Stimulated activated CD8-positive, alpha-beta memory T cell treated with anti-CD3 and anti-CD28 coated beads, Interleukin-4, amount 100 ng/mL, for 4 hours (primary cell): Measurements from ENCODE around the gene ZFY.
"Not testable (repeated sequence)": the region's sequence is repeated elsewhere in the genome, so short reads cannot be mapped to it uniquely, and the experiment has no call there.

Source experiments
- DNase-seq, 2 donors: peaks; one replicate each; pipeline ENCODE4 v3.0.0-alpha.2; 2020; ENCODE audit warnings: low read depth in 2 of 2, low spot score in 1 of 2

ZFY gene

DNA sequence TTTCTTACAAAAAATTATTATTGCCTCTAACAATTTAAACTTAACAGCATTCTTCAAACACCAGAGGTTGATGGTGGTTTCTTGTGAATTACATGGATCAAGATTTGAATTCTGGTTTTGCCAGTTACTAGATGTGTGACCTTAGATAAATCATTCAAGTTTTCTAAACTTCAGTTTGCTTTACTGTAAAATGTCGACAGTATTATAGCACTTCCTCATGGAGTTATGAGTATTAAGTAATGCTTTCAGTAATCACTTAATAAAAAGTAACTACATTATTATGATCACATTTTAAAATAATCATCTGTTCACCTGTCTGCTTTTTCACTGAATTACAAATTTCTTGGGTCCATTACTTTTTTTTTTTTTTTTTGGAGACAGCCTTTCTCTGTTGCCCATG, 37.5 kb downstream of the ZFY start:
- no peak for DNase-seq

DNA sequence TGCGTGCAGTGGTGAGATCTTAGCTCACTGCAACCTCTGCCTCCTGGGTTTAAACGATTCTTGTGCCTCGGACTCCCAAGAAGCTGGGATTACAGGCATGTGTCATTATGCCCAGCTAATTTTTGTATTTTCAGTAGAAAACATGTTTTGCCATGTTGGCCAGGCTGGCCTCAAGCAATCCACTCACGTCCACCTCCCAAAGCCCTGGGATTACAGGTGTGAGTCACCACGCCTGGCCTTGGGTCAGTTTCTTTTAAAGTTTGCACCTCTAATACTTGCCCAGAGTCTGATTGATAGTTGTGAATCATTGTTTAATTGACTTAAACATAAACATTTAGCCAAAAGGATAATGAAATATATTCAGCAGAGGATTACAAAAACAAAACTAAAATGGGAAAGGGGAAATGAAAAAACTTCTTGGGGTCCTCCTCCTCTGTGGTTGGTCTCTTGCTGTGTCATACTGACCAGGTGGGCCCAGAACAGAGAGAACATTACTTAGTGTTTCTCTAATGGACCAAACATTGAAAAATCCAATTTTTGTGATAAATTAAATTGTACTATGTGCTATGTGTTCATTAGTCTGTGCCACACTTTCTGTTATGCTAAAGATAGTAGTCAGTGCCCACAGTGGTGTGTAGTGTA, 38.0 kb downstream of the ZFY start:
- DNase-seq, result no peak

DNA sequence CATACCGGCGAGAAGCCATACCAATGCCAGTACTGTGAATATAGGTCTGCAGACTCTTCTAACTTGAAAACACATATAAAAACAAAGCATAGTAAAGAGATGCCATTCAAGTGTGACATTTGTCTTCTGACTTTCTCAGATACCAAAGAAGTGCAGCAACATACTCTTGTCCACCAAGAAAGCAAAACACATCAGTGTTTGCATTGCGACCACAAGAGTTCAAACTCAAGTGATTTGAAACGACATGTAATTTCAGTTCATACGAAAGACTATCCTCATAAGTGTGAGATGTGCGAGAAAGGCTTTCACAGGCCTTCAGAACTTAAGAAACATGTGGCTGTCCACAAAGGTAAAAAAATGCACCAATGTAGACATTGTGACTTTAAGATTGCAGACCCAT, 44.1 kb downstream of the ZFY start:
- no peak for DNase-seq

DNA sequence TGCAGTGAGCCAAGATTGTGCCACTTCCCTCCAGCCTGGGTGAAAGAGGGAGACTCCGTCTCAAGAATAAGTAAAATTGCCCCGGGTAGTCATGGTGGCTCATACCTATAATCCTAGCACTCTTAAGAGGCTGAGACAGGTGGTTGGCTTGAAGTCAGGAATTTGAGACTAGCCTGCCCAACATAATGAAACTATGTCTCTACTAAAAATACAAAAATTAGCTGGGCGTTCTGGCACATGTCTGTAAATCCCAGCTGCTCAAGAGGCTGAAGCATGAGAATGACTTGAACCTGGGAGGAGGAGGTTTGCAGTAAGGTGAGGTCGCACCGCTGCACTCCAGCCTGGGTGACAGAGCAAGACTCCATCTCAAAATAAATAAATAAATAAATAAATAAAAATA, 49.3 kb downstream of the ZFY start:
- no peak for DNase-seq

DNA sequence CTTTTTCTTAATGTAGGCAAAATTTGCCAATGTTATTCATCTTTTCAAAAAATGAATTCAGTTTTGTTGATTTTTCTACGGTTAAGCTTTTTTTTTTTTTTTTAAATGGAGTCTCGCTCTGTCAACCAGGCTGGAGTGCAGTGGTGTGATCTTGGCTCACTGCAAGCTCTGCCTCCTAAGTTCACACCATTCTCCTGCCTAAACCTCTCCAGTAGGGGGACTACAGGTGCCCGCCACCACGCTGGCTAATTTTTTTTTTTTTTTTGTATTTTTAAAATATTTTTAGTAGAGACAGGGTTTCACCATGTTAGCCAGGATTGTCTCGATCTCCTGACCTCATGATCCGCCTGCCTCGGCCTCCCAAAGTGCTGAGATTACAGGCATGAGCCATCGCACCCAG, 52.0 kb downstream of the ZFY start:
- not testable (repeated sequence) for DNase-seq

DNA sequence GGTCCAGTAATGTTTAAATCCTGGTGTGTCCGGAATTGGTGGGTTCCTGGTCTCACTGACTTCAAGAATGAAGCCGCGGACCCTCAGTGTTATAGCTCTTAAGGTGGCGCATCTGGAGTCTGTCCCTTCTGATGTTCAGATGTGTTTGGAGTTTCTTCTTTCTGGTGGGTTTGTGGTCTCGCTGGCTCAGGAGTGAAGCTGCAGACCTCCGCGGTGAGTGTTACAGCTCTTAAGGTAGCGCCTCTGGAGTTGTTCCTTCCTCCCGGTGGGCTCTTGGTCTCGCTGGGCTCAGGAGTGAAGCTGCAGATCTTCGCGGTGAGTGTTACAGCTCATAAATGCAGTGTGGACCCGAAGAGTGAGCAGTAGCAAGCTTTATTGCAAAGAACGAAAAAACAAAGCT, 62.2 kb downstream of the ZFY start:
- DNase-seq, result not testable (repeated sequence)

DNA sequence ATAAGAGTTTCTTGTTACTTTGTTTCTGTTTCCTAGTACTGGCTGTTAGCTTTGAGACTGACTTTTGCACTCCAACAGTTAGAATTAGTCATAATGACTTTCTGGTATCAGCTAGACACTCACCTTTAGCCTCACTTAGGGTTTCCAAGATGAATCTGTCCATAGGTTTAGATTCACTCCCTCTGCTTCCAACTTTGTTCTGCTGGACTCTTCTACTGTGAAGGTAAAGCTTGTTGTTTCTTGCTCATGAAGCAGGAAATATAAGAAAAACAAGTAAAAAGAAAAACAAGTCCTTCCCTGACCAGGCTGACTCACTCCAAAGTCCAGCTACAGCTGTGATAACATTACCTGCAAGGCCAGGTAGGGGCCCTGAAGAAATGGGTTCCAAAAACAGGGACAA, 67.0 kb downstream of the ZFY start:
- DNase-seq, result no peak

DNA sequence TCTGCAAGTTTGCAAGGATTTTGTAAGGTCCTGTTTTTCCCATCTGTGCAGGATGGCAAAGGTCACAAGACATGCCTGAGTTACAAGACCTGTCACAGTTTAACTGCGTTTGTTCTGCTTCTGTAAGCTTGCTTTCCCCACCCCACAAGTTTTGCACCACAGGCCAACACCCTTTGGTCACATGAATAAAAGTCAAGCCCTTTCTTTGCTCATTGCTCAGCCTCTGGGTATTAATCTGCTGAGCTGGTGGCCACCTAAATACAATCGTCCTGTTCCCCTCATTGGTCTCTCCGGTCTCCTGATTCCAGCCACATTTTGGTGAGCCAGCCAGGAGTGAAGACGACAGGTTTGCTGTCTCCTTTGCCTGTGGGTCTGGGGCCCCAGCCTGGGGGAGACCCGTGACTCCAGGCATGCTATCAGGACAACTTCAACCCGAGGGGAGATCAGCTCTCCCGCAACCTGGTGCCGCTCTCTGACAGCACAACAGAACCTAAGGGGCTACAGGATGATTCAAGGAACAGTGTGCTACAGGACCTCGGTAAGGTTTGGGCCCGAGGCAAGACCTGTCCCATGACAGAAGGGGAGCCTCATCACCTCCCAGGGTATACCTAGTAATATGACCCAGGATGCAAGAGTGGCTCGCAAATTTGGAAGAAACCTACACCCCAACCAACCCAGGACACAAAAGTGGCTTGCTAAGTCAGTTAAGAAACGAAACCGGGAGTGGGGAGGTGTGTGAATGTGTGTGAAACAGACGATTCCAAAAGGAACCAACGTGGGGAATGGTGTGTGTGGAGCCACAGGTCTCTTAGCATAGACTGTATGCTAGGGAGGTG, 67.7 kb downstream of the ZFY start:
- no peak for DNase-seq

DNA sequence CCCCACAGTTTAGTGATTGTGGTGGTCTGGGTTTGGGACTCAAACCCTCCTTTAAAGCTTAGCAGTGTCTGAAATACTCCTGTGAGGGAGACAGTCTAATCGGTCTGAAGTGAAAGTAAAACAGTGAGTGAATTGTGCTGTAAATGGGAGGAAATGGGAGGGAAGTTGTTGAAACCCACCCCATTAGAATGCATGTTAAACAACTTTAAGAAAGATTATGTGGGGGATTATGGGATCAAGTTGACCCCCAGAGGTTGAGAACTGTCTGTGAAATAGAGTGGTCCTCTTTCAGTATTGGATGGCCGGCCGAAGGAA, 68.3 kb downstream of the ZFY start:
- DNase-seq, result no peak

DNA sequence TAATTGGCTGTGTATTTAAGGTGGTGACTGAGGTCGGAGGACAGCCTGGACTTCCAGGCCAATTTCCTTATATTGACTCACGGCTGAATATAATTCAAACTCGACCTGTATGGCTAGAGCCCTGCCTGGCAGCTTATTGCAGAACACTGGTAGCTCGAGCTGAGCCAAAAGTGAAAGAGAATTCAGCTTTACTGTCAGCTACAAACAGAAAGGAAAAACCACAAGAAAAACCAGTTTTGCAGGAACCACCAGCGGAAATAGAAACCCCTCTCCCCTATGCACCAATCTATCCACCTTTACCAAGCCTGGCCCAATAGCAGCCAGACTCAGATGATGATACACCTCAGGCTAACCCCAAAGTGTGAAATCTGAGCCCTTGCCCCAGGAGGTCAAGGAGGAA, 68.7 kb downstream of the ZFY start:
- no peak for DNase-seq

DNA sequence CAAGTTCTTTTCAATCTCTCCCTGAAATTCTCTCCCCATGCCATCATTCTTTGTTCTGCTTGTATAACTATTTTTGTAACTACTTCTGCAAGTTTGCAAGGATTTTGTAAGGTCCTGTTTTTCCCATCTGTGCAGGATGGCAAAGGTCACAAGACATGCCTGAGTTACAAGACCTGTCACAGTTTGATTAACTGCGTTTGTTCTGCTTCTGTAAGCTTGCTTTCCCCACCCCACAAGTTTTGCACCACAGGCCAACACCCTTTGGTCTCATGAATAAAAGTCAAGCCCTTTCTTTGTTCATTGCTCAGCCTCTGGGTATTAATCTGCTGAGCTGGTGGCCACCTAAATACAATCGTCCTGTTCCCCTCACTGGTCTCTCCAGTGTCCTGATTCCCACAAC, 70.8 kb downstream of the ZFY start:
- DNase-seq, result not testable (repeated sequence)

DNA sequence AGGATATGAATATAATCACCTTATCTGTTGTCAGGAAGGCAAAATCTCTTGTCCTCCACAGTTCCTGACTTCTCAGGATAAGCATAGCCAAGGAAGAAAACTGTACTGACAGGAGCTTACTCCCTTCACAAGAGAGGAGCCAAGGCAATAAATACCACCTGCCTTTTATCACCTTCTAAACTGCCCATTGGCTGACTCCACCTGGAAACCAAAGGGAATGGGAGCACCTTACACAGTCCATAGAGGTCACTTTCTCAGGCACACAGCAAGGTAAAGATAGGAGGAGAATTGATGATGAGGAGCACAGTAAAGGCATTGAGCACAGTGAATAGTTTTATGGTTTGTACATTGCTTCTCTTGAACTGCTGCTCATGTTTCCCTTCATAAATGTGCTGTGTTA, 72.8 kb downstream of the ZFY start:
- DNase-seq, result no peak

DNA sequence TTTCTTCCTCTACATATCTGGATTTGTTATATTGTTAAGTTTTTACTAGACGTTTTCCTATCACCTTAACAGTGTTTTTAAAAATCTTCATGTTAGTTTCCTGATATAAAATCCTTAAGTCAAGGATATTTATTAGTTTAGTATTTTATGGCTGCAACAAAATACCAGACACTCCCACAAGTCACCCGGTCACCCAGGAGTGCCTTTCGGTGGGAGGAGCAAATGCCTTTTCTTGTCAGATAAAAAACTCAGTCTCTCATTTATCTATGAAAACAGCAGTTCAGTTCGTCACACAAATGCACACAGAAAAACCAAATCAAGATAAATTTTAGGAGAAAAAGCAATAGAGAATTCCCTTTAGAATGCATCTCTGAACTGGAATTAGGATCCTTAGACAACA, 77.0 kb downstream of the ZFY start:
- no peak for DNase-seq

DNA sequence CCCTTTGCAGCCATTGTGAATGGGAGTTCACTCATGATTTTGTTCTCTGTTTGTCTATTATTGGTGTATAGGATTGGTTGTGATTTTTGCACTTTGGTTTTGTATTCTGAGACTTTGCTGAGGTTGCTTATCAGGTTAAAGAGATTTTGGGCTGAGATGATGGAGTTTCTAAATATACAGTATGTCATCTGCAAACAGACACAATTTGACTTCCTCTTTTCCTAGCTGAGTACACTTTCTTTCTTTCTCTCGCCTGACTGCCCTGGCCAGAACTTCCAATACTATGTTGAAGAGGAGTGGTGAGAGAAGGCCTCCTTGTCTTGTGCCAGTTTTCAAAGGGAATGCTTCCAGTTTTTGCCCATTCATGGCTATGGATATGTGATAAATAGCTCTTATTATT, 81.4 kb downstream of the ZFY start:
- DNase-seq, result no peak

DNA sequence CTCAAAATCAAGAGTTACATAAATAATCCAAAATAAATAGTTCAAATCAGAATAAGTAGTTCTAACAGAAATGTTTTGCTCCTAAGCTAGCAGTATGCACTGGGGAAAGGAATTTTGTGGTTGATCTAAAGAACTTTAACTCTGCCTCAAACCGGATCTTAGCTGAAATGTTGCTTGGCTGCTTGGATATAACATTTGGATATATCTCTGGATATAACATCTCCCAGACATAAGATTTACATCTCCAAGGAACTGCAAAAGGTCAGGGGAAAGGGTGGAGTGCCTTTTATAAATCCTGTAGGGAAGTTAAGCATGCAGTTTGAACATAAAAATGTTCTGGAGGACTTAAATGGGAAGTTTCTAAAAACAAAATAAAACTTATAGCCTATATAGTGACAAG, 83.4 kb downstream of the ZFY start:
- no peak for DNase-seq

DNA sequence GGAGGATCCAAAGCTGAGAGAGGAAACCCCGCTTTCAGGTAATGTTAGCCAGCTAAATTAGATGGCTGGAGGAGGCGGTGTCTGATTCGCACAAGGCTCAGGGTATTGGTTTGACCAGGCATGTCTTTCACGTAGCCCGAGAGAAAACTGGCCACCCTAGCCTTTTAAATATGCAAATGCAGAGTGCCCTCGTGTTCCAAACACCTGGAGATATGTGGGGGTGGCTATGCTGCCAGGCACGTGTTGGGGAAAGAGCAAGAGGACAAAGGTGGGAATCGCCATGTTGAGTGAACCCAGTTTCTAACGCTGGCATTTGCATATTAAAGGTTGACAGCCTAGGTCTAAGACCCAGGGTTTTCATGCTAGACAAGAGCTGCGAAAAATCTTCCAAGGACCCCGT, 84.4 kb downstream of the ZFY start:
- DNase-seq, result no peak

DNA sequence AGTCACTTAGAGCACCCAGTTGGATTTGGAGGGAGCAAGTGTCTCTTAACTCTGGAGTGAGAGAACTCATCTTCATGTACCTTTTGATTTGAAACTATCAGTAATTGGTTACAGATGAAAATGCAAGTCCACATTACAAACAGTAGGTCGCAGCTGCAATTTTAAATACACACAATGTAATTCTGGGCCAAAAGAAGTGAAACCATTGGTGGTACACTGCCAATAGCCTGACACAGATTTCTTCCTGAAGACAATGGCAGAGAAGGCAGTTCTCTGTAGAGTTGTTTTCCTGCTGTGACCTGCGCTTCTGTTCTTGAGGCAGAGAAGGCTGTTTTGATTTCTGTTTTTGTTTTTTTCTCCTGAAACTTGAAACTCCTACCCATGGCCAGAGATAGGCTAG, 86.0 kb downstream of the ZFY start:
- no peak for DNase-seq

DNA sequence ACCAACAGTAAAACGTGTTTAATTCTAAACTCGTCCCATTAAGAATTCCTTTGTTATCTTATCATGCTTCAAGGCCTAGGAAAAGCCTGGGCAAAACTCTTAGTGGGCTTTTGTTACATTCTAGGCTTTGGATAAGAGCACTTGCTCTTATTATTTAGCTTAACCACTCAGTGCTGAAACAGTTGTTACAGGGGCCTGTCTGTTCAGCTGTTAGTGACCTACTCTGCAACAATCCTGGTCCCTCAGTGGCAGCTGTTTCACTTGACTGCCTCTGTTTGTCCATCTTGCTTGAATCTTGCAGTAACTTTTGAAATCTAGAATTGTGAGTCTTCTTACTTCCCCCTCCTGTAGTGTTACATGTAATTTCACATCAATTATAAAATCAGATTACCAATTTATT, 88.4 kb downstream of the ZFY start:
- no peak for DNase-seq

DNA sequence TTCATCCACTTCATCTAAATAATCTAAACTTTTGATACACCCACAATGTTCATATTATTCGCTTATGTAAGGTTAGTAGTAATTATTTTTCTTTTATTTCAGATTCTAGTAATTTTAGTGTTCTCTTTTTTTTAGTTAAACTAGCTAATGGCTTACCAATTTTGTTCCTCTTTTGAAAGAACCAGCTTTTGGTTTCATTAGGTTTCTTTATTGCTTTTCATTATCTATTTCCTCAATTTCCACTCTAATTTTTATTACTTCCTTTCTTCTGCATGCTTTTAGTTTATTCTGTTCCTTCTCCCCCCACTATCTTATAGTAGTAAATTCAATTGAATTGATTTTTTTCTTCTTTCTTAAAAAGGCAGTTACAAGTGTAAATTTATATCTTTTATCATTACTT, 90.2 kb downstream of the ZFY start:
- no peak for DNase-seq
